ENCODE measurements around the gene PITPNM3.

PITPNM3 gene

DNA sequence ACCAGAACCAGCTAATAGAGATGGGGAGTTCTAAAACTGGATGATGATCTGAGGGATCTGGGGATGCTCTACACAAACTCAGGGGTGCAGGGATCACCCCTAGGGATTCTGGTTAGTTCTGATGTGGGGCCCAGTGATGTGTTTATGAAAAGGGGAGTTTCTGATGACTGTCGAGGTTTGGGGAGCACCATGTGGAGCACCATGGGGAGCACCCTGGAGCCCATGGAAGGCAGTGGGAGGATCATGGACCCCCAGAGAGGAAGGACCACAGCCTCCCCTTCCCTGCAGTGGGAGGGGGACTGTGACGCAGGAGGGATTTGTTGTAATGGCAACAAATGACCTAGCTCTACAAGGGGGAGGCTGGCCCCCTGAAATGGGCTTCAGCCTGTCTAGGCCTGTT lies 93.7 kb downstream of the PITPNM3 start:
- DNase-seq (ENCODE audit: low spot score) = no peak

DNA sequence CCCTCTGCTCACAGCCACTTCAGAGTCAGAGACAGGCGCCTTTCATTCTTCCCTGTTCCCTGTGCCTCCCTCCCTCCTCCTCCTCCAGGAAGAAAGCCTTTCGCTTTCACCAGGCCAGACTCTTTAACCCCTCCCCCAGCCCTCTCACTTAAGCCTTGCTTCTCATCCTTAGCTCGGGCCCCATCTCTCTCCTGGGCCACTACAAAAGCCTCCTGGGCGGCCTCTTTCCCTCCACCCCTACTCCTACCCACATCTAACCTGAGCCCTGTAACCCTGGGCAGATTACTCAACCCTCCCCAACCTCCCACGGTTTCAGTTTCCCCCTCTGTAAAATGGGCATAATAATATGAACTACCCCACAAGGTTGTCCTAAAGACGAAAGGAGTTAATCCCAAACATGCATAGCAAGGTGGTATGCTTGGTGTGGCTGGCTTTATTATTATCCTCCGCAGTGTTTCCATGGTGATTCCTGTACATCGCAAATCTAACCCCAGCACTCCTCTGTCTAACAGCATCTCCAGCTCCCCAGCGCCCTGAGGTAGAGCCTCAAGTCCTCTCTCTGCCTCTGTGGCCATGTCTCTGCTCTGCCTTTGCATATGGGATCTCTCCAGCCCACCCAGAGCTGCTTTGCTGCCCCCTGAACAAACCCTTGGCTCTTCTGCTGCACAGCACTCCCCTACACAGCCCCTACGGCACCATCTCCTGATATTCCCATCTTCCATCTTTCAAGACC lies 94.4 kb downstream of the PITPNM3 start:
- DNase-seq (ENCODE audit: low spot score) = no peak

DNA sequence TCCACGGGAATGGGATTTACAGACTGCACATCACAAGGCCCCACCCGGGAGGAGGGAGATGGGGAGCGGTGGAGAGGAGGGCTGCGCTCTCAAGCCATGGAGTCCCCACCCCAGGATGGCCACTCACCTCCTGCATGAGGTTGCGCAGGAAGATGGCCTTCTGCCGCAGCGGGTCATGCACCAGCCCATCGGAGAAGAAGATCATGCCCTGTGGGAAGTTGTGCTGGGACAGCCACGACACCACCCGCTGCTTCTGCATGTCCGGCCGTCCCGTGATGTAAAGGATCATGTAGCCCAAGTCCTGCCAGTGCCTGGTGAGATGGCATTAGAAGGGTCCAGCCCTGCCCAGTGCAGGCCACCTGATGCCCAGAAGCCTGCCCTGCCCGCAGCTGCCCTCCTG lies 95.1 kb downstream of the PITPNM3 start:
- no peak for DNase-seq (ENCODE audit: low spot score)

DNA sequence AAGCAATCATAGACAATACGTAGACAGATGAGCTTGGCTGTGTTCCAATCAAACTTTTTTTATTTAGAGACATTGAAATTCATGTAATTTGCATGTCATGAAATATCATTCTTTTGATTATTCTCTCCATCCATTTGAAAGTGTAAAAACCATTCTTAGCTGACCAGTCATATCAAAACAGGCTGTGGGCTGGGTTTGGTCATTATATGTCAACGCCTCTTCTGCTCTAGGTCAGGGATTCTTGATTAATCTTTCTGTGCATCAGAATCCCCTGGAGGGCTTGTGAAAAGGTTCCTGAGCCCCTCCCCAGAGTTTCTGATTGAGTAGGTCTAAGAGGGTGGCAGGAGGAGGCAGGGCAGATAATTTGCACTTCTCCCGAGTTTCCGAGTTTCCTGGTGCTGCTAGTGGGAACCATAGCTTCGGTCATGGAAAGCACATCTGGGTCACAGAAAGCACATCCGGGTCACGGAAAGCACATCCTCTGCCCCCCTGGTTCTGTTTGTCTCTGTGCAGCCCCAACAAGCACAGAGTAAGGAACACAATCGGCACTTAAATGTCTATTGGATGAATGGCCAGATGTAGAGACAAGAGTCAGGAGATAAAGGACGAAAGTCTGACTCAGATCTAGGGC lies 95.7 kb downstream of the PITPNM3 start:
- DNase-seq (ENCODE audit: low spot score) = no peak

DNA sequence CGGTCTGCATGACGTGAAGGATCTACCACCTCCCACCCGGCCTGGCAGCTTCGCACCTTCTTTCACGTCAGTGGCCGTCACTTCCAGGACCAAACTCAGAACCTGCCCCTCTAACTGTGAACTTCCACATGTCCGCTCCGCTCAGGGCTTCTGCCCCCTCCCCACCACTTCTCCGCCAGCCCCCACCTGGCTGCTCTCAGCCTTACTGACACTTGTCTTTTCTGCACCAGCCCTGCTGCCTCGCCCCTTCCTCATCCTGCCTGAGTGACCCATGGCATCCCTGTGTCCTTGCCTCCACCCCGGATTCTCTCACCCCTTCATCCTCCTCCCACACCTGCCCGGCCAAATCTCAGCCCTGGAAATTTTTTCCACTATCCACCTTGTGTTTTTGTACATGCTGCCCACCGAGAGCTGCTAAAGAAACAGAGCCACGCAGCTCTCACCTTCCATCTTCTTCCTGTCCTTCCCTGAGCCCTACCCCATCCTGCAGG lies 97.8 kb downstream of the PITPNM3 start:
- DNase-seq (ENCODE audit: low spot score) = no peak

DNA sequence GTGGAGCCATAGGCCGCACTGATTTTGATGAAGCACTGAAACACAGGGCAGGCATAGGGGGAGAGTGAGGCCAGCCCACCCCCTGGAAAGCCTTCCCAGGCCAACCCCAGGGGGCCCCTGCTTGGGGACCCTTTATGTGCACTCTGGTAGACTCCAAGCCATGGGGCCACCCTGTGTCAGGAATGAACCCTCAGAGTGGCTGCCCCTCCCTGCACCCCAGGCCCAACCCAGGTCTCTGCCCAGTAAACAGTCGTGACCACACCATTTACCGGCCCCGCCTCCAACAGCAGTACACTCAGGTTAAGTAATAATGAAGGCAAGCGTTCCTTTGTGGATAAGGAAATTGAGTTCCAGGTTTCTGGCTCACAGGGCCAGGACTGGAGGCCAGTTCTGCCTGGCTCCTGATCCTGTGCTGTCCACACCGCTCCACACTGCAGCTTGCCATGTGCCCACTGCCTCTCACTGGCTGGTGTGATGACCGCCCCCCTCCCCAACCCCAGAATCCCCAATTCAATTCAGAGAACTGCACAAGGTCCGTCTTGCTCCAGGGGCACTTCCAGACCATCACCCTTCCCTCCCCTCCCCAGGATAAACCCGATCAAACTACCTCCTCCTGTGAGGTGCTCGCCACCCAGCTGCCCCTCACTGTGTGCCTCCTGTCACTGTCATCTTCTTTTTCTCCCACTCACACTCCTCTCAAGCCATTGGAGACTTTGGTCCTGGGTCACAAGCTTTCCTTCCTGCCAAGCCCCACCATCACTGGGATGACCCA lies 98.5 kb downstream of the PITPNM3 start:
- no peak for DNase-seq (ENCODE audit: low spot score)

DNA sequence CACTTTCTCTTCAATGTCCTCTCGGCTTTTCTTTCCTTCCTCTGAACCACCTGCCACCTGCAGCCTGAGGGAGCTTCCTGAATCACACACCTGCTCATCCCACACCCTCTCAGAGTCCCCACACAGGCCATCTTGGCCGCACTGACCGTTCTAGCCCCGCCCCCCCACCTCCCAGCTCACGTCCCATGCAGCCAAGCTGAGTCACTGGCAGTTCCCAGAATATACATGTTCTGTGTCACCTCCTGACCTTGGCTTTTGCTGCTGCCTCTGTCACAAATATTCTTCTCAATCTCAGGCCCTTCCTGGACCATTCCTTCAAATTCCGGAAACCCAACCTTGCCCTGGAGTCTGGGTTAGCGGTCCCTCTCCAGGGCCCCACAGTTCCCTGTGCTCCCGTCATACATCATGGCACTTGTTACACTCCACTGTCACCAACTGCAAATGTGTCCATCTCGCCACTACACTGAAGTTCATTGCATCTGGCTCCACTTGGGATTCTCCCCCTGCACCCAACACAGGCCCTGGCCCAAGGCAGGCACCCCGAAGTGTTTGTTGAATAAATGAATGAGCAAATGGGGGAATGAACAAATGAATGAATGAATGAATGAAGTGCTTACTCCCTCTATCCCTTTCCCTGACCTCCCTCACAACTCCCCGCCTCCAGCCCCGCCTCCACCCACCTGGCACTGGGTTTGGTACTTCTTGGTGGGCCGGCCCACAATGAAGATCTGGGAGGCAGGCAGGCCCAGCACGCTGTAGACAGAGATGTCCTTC lies 99.3 kb downstream of the PITPNM3 start:
- DNase-seq (ENCODE audit: low spot score) = no peak

DNA sequence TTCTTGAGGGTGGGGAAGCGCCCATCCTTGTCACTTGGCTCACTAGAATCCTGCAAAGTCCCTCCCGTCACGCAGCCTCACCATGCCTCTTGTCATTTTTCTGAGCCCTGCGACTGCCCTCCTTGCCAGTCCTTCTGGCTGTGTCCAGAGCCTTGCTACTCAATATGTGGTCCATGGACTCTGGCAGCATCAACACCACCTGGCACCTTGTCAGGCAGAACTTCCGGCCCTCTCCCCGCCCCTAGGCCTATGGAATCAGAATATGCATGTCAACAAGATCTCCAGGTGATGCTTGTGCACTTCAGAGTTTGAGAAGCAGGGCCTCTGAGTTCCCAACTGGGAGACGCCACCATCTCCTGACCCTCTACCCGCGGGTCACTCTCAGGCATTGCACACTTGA lies 100.0 kb downstream of the PITPNM3 start:
- no peak for DNase-seq (ENCODE audit: low spot score)

DNA sequence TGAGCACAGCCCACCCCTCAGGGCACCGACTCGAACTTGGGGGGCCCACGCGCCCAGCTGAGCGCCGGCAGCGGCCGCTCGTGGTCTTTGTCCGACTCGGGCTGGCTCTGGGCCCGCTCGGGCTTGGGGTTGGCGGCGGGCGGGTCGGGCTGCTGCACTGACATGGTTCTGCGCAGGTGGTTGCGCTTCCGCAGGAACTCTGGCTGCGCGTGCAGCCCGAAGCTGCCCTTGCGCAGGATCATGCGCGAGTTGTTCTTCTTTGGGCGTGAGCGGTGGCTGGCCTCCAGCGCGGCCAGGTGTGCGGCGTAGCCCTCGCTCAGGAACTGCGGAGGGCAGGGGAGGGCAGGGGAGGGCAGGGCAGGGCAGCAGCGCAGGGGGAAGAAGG lies 101.0 kb downstream of the PITPNM3 start:
- no peak for DNase-seq (ENCODE audit: low spot score)

DNA sequence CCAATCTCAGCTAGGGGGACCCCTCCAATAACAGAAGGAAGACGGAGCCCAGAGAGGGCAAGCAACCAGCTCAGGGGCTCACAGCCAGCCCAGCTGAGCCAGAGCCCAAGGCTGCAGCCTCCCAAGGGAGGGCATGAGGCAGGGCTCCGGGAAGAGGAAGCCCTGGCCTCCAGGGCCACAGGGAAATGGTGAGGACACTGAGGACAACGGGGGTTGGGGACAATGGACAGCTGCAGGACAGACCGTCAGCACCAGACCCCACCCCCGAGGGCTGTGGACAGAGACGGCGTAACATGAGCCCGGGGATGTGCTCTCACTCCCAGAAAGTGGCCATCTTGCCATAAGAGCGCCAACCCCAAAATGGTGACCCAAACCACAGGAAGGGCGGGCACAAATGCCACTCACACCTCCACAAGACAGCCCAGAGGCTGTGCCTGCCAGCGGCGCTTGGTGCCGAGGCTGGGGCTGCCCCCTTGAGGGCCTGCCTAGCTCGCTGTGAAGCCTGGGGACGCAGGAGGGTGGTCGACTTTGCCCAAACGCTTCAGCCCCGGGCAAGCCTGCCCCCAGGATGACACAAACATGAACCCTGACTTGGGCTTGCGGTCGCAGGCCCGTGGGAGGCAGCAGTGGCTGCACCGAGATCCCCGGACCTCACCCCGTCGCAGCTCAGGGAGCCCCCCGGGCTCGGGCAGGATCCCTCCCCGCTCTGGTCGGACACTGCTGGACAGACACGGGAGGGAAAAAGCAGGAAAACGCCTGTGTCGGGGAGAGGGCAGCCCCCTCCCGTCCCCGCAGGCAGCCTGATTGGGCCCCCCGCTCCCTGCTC lies 101.6 kb downstream of the PITPNM3 start:
- no peak for DNase-seq (ENCODE audit: low spot score)

DNA sequence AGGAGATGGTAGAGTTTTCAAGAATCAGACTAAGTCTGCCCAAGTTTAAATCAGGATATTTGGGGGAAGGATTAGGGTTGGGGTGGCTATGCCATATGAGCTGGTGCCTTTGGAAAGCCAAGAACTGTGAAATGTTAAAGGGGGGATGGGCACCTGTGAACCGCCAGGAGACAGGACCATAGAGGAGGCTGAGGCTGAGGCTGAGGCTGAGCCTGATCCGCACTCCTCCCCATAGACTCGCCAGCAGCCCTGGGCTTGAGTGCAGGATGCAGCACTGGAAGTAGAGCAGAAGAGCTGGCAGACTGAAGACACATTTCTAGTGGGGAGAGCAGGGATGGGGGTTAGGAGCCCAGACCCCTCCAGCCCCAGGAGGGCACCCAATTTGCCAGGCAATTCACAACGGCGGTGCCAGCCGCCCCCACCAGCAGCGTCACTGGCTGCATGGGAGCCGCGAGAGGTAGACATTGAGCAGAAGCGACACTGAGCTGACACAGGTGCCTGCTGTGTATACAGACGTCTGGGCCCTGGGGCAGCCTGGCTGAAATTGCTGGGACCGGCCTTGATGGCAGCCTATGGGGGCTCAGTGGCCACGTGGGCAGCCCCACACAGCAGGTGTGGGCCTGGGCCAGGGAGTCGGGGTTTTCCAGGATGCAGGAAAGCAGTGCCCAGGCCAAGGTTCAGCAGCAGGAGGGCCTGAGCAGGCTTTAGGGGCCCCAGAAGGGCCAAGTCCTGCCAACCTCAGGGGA lies 102.9 kb downstream of the PITPNM3 start:
- DNase-seq (ENCODE audit: low spot score) = no peak

DNA sequence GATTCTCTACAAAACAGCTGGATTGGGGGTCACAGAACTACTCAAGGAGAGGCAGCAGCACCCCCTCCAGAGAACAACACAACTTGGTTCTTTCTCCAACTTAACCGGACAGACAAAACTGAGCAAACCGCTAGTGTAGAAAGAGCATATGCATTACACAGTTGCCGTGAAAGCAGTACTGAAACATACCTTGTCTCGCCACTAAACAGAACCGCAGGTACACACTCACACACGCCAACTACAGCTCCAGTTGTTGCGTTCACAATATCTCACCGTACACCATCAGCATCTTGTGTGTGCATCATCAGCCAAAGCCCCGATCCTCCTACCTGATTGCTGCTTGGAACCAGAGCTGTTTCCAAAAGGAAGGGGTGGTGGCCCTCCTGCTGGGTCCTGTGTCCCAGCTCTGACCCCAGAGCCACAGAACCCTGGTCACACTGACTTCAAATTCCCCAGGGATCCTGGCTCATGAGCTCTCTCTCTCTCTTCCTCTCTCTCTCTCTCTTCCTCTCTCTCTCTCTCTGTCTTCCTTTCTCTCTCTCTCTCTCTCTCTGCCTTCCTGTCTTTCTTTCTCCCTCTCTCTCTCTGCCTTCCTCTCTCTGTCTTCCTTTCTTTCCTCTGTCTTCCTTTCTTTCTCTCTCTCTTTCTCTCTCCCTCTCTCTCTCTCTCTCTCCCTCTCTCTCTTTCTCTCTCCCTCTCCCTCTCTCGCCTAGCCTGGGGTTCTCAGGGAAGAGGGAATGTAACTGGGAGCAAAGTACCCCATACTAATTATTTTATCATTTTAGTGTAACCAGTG lies 103.7 kb downstream of the PITPNM3 start:
- DNase-seq (ENCODE audit: low spot score) = no peak

DNA sequence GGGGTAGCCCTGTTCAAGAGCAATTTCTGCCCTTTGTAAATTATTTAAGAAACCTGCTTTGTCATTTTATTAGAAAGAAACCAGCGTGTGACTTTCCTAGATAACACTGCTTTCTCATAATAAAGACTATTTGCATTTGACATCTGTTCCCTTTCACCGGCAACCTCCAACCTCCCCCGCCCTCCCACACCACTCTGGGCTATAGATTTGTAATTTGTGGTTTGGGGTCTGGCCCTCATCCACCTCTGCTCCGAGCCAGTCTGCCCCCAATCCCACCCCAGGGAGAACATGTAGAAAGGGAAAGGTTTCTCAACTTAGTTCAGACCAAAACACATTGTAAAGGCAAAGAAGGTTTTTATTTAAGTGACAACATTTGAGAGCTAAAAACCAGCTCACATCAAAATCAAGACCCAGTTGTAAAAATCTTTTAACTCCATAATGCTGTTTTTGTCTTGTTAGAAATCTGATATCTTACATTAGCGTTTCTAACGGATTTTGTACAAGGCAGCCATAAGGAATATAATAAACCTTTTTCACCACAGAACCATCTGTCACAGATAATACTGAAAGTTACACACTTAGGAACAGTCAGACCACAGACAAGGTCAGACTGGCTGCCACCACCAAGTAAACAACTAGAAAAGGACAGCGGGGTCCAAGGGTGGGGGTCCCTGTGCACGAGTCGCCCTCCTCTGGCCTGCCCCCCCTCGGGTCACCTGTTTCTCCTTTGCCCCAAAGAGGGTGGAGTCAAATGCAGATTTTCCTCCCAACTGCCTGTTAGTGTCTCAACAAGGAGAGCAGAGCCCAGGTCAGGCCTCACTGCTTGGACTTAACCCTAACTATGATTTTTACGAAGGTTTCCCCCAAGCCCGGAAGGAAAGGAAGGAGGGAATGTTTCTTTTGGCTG lies 105.2 kb downstream of the PITPNM3 start:
- DNase-seq (ENCODE audit: low spot score) = no peak

DNA sequence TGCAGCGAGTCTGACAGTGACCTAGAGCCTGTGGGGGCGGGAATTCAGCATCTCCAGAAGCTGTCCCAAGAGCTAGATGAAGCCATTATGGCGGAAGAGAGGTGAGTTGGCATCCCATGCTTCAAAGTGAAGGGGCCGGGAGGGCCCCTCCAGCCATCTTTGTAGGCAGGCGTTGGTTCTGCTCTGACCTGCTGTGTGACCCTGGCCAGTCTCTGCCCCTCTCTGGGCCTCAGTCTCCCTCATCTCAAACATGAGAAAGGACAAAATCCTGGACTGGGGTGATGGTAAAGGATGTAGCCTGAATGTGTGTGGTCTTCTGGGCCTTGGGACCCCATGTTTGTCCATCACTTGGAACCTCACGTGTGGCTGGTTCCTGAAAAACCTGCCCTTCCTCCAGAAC lies 107.0 kb downstream of the PITPNM3 start:
- no peak for DNase-seq (ENCODE audit: low spot score)

DNA sequence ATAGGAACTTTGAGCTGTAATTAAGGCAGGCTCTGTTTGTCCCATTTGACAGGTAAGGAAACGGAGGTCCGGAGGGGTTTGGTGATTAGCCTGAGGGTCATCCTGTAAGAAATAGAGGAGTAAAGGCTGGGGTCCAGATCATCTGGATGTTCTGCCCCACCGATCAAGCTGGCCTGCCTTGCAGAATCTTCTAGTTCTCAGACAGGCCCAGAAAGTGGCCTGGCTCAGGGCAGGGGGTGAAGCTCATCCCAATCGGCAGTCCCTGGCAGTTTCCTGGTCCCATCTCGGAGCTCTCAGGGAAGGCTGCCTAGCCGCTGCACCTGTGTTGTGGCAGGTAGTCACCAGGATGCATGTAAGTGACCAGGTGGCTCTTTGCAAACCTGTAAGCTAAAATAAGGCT lies 107.9 kb downstream of the PITPNM3 start:
- no peak for DNase-seq (ENCODE audit: low spot score)

DNA sequence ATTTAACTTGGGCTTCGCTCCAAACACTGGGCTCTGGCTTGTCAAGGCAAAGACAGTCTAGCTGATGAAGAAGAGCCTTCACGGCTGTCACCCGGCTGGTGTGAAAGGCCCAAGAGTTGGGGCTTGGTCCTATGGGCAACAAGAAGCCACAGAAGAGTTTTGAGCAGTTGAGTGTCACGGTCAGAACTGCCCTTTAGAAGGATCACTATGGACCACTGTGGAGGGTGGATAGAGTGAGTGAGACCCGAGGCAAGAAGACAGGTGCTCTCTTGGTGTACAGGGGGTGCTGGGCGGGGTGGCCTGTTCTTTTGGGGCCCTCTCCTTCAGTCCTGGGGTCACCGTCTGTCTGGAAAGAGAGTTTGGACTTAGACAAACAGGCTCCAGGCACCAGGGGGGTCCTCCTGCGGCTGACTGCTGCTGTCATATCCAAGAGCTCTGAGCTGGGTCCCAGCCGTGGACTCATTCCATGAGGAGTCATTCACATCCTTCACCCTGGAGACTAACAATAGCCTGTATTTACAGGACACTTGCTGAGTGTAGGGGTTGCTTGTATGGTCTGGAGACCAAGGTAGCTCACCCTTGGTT lies 109.7 kb downstream of the PITPNM3 start:
- no peak for DNase-seq (ENCODE audit: low spot score)

DNA sequence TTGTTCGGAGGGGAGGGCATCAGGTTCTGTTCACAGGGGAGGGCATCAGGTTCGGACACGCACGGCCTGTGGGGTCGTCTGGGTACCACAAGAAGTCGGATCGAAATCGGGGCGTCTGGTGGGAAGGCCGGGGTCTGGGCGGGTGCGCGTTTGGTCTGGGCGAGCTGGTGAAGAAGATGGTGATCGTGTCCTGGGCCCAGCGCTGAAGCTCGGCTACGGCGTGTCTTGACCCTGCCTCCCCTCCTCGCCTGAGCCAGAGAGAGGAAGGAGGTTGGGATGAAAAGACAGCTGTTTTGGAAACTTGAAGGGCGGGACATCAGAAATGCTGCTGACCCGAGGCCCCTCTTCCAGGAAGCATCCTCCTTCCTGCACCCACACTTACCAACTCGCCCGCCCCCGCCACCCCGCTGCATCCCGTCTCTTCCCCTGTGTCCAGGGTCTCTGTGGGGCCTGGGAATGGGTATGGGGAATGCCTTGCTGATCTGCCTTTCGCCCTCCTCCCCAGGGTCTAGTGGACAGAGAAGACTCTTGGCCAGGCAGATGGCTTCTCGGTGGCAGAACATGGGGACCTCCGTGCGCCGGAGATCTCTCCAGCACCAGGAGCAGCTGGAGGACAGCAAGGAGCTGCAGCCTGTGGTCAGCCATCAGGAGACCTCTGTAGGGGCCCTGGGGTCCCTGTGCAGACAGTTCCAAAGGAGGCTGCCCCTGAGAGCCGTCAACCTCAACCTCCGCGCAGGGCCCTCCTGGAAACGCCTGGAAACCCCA lies 111.6 kb downstream of the PITPNM3 start:
- DNase-seq (ENCODE audit: low spot score) = no peak
